Measurements from ENCODE around the gene KCNK10. TPM values are rescaled to one million over a fixed set of nuclear protein-coding genes. Genes with fewer than 3 reads are reported as not detected.

Gene KCNK10
- total and polyA plus RNA-seq, 2 of the 8 experiments (the other 6 are each of a cell fraction or from before 2014, with no cell fraction given): 0.45 to 0.63 TPM

- no peak for TF ChIP-seq CHD7 (IDR thresholded peaks at IDR 0.05; ENCODE audit: insufficient replicate concordance, low read length)
- no peak for TF ChIP-seq MAX (IDR thresholded peaks at IDR 0.05)
- TF ChIP-seq POLR2A (IDR thresholded peaks at IDR 0.05; ENCODE audit: control extremely low read depth in 1 of 2, low read depth in 2 of 2, low read length in 2 of 2): no peak
- TF ChIP-seq GTF2F1 (IDR thresholded peaks at IDR 0.05; ENCODE audit: borderline replicate concordance, low read depth, low read length): no peak
- TF ChIP-seq SIRT6 (IDR thresholded peaks at IDR 0.05; ENCODE audit: low read length): no peak
- no peak for TF ChIP-seq USF2 (IDR thresholded peaks at IDR 0.05; ENCODE audit: low read length)
- TF ChIP-seq CBX5 (IDR thresholded peaks at IDR 0.05; ENCODE audit: low read depth, low read length): no peak
- no peak for TF ChIP-seq JUND (IDR thresholded peaks at IDR 0.05; ENCODE audit: low read length)
- TF ChIP-seq E2F6 (IDR thresholded peaks at IDR 0.05): no peak
- no peak for TF ChIP-seq TEAD4 (IDR thresholded peaks at IDR 0.05; ENCODE audit: low read depth, low read length)
- no peak for TF ChIP-seq RFX5 (IDR thresholded peaks at IDR 0.05; ENCODE audit: borderline replicate concordance, low read depth, low read length)
These were observed 97.3 kb downstream of the KCNK10 start (continued) for GRCh38 chr14:88225721-88226120.

Data from H1 (cell line).